CD4-positive, alpha-beta T cell treated with Interleukin-6 at 100 ng/mL for 8 hours (primary cell): ENCODE results near the gene SIX1.

Experiments
- DNase-seq: peaks from one replicate; pipeline ENCODE4 v3.0.0-alpha.2; 2020; ENCODE audit warnings: mixed read lengths, low spot score

SIX1 gene

GRCh38 chr14:60648934-60649874 lies at the start of gene SIX1:
TSS of gene SIX1 (minus strand) at chr14:60649477. CDS start at chr14:60649189, 288 bp downstream.
- no peak for DNase-seq

- DNase-seq = no peak
Measured at GRCh38 chr14:60695327-60695726, 46.0 kb upstream of the SIX1 start.

GRCh38 chr14:60691383-60692113 lies 42.3 kb upstream of the SIX1 start:
- DNase-seq = no peak

GRCh38 chr14:60686865-60687264 lies 37.6 kb upstream of the SIX1 start:
- no peak for DNase-seq

GRCh38 chr14:60684203-60684602 lies 34.9 kb upstream of the SIX1 start:
- no peak for DNase-seq

GRCh38 chr14:60681271-60681670 lies 32.0 kb upstream of the SIX1 start:
- DNase-seq = no peak

GRCh38 chr14:60680511-60680910 lies 31.2 kb upstream of the SIX1 start:
- no peak for DNase-seq

- no peak for DNase-seq
Measured at GRCh38 chr14:60679566-60680258, 30.4 kb upstream of the SIX1 start.

GRCh38 chr14:60677701-60678100 lies 28.4 kb upstream of the SIX1 start:
- no peak for DNase-seq

- no peak for DNase-seq
Measured at GRCh38 chr14:60670989-60671388, 21.7 kb upstream of the SIX1 start.

GRCh38 chr14:60668431-60669112 lies 19.3 kb upstream of the SIX1 start:
- no peak for DNase-seq

GRCh38 chr14:60665177-60665550 lies 15.9 kb upstream of the SIX1 start:
- no peak for DNase-seq

GRCh38 chr14:60662982-60663381 lies 13.7 kb upstream of the SIX1 start:
- DNase-seq = no peak

- no peak for DNase-seq
Measured at GRCh38 chr14:60661721-60662120, 12.4 kb upstream of the SIX1 start.

GRCh38 chr14:60658909-60659585 lies 9.8 kb upstream of the SIX1 start:
- no peak for DNase-seq

GRCh38 chr14:60658211-60658690 lies 9.0 kb upstream of the SIX1 start:
- no peak for DNase-seq

GRCh38 chr14:60657456-60658210 lies 8.4 kb upstream of the SIX1 start:
- no peak for DNase-seq

GRCh38 chr14:60656686-60657455 lies 7.6 kb upstream of the SIX1 start:
- DNase-seq = no peak

GRCh38 chr14:60655898-60656685 lies 6.8 kb upstream of the SIX1 start:
- no peak for DNase-seq
